Measurements from ENCODE around the gene LMX1B. TPM values are rescaled to one million over a fixed set of nuclear protein-coding genes. Genes with fewer than 3 reads are reported as not detected.

The LMX1B gene
- total and polyA plus RNA-seq, 2 of the 4 experiments (the other 2 are of a cell fraction) = not detected

DNA sequence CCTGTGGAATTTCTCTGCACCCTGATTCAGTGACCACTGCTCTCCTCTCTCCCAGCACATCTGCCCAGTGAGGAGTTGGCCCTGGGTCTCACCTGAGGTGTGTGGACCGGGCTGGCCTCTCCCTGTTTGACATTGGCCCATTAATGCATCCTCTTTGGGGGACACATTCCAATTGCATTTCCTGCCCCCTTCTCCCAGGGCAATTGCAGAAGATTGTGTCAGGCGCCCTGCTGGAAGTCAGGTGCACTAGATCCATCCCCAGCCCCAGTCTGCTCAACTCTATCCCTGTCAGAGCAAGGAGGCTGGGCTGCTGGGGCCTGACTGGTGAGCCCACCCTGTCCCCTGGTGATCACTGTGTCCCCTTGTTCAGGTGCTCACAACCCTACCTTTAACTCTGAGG, 84.5 kb downstream of the LMX1B start:
- H3K9ac ChIP-seq (ENCODE audit: low read depth, low read length) = no peak overlapping the region
- H4K20me1 ChIP-seq (ENCODE audit: insufficient read depth, low read length) = no peaks in the 10 kb centered on the region; the same call in 1 of the 2 replicates
- H3K18ac ChIP-seq (ENCODE audit: low read depth, low read length) = no peak overlapping the region
- no peak overlapping the region for H2AK9ac ChIP-seq (replicated peaks; ENCODE audit: low read depth, low read length, poor library complexity)
- H4K5ac ChIP-seq (ENCODE audit: low read depth, low read length) = no peak overlapping the region
- in situ Hi-C loops (cut with MboI; ENCODE audit: low sequenced_read_pairs) (no loop called here), intact Hi-C loops (cut with micrococcal nuclease) (no loop called here), dilution Hi-C loops (cut with HindIII; ENCODE audit: low sequenced_read_pairs, unreplicated experiment) (no loop called here)
- peaks cover 44% of the 10 kb centered on the region for H3K27me3 ChIP-seq (ENCODE audit: control insufficient read depth, insufficient read depth, low read length)
- no peaks in the 10 kb centered on the region for H3K79me1 ChIP-seq (ENCODE audit: low read depth in 1 of 2, low read length in 2 of 2)
- no TSS peak for BruUV-seq (replicated peaks)
- no peak overlapping the region for H3K4ac ChIP-seq (ENCODE audit: low read depth, low read length)
- no peak overlapping the region for H3K56ac ChIP-seq (ENCODE audit: extremely low read depth, insufficient read depth, low read length)
- no peak overlapping the region for H3K14ac ChIP-seq (replicated peaks; ENCODE audit: low read depth, low read length)
- no peak overlapping the region for H2BK5ac ChIP-seq (ENCODE audit: low read depth, low read length, poor library complexity, severe bottlenecking)
- H2BK15ac ChIP-seq (ENCODE audit: low read depth, low read length) = no peak overlapping the region
- ATAC-seq (ENCODE audit: low read depth) (no peak), DNase-seq (no peak)
- no peak overlapping the region for H2AK5ac ChIP-seq (ENCODE audit: low read depth, low read length)
- TF ChIP-seq CHD1 (IDR thresholded peaks at IDR 0.05; ENCODE audit: low read depth, low read length) (no peak), RFX5 (IDR thresholded peaks at IDR 0.05; ENCODE audit: low read depth, low read length) (no peak), FOS (IDR thresholded peaks at IDR 0.05; ENCODE audit: low read depth, low read length) (no peak), RCOR1 (IDR thresholded peaks at IDR 0.05; ENCODE audit: insufficient replicate concordance, low read length) (no peak), SMC3 (IDR thresholded peaks at IDR 0.05; ENCODE audit: low read depth, low read length) (no peak), MAFK (IDR thresholded peaks at IDR 0.05; ENCODE audit: low read depth, low read length) (no peak)
- TF ChIP-seq, protein P1, sequence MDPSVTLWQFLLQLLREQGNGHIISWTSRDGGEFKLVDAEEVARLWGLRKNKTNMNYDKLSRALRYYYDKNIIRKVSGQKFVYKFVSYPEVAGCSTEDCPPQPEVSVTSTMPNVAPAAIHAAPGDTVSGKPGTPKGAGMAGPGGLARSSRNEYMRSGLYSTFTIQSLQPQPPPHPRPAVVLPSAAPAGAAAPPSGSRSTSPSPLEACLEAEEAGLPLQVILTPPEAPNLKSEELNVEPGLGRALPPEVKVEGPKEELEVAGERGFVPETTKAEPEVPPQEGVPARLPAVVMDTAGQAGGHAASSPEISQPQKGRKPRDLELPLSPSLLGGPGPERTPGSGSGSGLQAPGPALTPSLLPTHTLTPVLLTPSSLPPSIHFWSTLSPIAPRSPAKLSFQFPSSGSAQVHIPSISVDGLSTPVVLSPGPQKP (IDR thresholded peaks at IDR 0.05; ENCODE audit: borderline replicate concordance, low read depth, low read length) = no peak
- no peak overlapping the region for H3K27ac ChIP-seq (ENCODE audit: insufficient read depth, low read length)
- no peaks in the 10 kb centered on the region for H3K36me3 ChIP-seq (ENCODE audit: control insufficient read depth, insufficient read depth, low read length)
- no peak overlapping the region for H2BK20ac ChIP-seq (ENCODE audit: low read depth, low read length)
- POLR2A ChIA-PET (ENCODE audit: unreplicated experiment) = no interaction called here
- no peak overlapping the region for H2AFZ ChIP-seq (replicated peaks; ENCODE audit: low read length, poor library complexity)
- H3K4me3 ChIP-seq (ENCODE audit: insufficient read depth, low read depth, low read length) = no peak overlapping the region
- no peaks in the 10 kb centered on the region for H3K4me1 ChIP-seq (ENCODE audit: control insufficient read depth, insufficient read depth, low read length)
- no peak overlapping the region for H2BK120ac ChIP-seq (ENCODE audit: low read depth, low read length)
- 73% methylated on average over 2 of the region's 2 CpGs; no CpG with 5 or more reads in 1 of the 2 experiments for WGBS, 2 experiments (ENCODE audit: extremely low coverage in 2 of 2, insufficient read length in 1 of 2)
- no peak overlapping the region for H3K23ac ChIP-seq (ENCODE audit: low read depth, low read length)
- H3K9me3 ChIP-seq (ENCODE audit: control insufficient read depth, insufficient read depth, low read length) = no peaks in the 10 kb centered on the region
- CTCF ChIA-PET = interaction anchor here (1.2 kb wide), 1 partner anchor 82 kb away, joined by 3 read pairs; no protein-coding TSS in a partner anchor
- H3K9me1 ChIP-seq (ENCODE audit: insufficient read depth, low read length) = no peaks in the 10 kb centered on the region
- H3K4me2 ChIP-seq (ENCODE audit: low read depth, low read length) = no peak overlapping the region
- no peak overlapping the region for H4K8ac ChIP-seq (ENCODE audit: low read depth in 2 of 2, low read length in 2 of 2)
- no peak overlapping the region for H4K91ac ChIP-seq (ENCODE audit: insufficient read depth, low read depth, low read length)

Measured in IMR-90 (cell line).